ENCODE measurements around the gene SFRP2.

Gene SFRP2

DNA sequence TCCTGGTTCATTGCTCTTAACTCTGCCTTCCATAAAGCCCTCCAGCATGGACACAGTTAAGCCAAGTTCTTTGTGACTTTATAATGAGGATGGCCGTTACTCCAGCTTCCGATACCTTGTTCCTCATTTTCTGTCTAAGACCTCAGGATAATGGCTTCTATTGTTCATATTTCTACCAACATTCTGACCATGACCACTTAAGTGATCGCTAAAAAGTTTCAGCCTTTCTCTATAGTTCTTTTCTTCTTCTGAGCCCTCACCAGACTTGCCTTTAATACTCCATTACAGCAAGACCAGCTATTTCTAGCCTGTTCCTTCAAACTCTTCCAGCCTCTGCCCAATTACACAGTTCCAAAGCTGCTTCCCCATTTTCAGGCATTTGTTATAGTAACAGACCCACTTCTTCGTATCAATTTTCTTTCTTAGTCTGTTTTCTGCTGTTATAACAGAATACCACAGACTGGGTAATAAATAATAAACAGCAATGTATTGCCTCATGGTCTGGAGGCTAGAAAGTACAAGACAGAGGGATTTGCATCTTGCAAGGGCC lies 41.4 kb downstream of the SFRP2 start:
- Histone ChIP-seq H3K4me1 (ENCODE audit: insufficient read depth, low read length) (no peaks in the 10 kb centered on the region), H3K36me3 (ENCODE audit: insufficient read depth, low read length) (no peaks in the 10 kb centered on the region), H3K9me3 (ENCODE audit: control insufficient read depth, insufficient read depth, low read length) (no peaks in the 10 kb centered on the region), H3K9ac (ENCODE audit: low read depth, low read length) (no peak overlapping the region)

DNA sequence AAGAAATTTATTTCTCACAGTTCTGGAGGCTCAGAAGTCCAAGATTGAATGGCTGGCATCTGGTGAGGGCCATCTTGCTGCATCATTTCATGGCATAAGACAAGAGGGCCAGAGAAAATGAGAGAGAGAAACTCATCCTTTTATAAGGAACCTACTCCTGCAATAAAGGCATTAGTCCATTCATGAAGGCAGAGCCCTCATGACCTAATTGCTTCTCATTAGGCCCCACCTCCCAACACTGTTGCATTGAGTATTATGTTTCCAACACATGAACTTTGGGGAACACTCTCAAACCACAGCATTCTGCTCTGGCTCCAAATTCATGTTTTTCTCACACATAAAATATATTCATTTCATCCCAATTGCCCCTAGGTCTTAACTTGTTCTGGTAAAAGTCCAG lies 43.2 kb downstream of the SFRP2 start:
- Histone ChIP-seq H3K9me3 (ENCODE audit: control insufficient read depth, insufficient read depth, low read length) (no peaks in the 10 kb centered on the region; the same call in 1 of the 2 replicates), H3K36me3 (ENCODE audit: insufficient read depth, low read length) (no peaks in the 10 kb centered on the region), H3K4me1 (ENCODE audit: insufficient read depth, low read length) (no peaks in the 10 kb centered on the region), H3K9ac (ENCODE audit: low read depth, low read length) (no peak overlapping the region)

DNA sequence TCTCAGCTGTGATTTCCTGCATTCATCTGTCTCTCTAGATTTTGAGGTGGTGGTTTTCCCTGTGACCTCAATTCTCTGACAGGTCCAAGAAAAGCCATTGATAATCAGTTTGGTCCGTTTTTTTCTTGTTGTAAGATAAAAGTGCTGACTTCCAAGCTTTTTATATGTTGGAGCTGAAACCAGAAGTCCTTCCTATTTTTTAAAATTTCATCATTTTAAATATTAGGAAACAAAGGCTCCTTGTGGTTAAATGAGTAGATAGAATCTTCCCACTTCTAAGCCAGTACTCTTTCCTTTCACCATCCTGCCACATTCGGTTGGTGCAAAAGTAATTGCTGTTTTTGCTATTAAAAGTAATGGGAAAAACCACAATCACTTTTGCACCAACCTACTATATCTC lies 47.3 kb downstream of the SFRP2 start:
- Histone ChIP-seq H3K4me1 (ENCODE audit: insufficient read depth, low read length) (no peaks in the 10 kb centered on the region), H3K9me3 (ENCODE audit: control insufficient read depth, insufficient read depth, low read length) (no peaks in the 10 kb centered on the region; the same call in 1 of the 2 replicates), H3K36me3 (ENCODE audit: insufficient read depth, low read length) (no peaks in the 10 kb centered on the region), H3K9ac (ENCODE audit: low read depth, low read length) (no peak overlapping the region)

DNA sequence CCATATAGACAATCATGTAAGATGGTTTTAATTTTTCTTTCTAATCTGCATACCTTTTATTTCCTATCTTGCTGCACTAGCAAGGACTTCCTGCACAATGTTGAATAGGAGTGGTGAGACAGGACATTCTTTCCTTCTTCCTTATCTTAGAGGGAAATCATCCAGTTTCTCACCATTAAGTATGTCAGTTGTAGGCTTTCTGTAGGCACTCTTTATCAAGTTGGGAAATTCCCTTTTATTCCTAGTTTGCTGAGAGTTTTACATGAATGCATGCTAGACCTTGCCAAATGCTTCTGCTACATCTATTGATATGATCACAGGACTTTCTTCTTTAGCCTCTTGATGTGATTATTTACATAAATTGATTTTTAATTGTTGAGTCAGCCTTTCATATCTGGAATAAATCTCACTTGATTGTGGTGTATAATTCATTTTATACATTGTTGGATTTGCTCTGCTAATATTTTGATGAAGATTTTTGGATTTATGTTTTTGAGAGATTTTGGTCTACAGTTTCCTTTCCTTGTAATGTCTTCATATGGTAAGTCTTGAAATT lies 52.9 kb downstream of the SFRP2 start:
- Histone ChIP-seq H3K9me3 (ENCODE audit: control insufficient read depth, insufficient read depth, low read length) (no peaks in the 10 kb centered on the region; the same call in 1 of the 2 replicates), H3K36me3 (ENCODE audit: insufficient read depth, low read length) (no peaks in the 10 kb centered on the region), H3K9ac (ENCODE audit: low read depth, low read length) (no peak overlapping the region), H3K4me1 (ENCODE audit: insufficient read depth, low read length) (no peaks in the 10 kb centered on the region)

DNA sequence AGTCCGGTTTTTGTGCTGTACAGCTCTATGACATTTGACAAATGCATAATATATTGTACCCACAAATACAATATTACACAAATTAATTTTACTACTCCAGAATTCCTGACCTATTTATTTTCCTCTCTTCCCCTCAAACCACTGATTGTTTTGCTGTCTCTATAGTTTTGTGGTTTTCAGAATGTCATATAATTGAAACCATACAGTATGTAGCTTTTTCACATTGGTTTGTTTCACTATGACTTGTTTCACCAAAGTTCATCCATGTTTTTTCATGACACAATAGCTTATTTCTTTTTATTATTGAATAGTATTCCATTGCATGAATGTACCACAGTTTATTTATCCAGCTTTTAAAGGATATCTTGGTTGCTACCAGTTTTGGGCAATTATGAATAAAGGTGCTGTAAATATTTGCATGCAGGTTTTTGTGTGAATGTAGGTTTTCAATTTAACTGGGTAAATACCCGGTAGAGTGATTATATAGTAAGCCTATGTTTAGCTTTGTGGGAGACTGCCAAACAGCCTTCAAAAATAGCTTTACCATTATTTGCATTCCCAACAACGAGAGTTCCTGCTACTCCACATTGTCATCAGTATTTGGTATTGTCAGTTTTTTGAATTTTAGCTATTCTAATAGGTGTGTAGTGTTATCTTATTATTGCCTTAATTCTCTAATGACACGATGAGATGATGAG lies 55.0 kb downstream of the SFRP2 start:
- no peak overlapping the region for H3K9ac ChIP-seq (ENCODE audit: low read depth, low read length)
- no peaks in the 10 kb centered on the region for H3K36me3 ChIP-seq (ENCODE audit: insufficient read depth, low read length)
- H3K4me1 ChIP-seq (ENCODE audit: insufficient read depth, low read length): no peaks in the 10 kb centered on the region

DNA sequence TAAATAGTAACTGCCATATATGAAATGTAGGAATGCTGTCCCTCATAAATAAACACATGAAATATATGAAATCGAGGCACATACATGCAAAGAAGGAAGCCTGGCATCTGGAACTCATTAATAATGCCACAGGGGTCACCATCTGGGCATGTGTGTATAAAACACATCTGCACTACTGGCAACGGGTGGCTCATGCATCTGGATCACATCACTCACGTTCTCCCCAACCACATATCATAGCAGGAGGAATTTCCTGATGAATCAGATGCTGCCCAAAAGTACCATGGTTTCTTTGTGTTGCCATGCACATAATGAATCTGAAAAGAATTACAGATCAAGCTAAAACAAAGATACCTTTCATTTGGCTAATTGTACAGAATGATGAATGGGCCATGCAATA lies 57.6 kb downstream of the SFRP2 start:
- Histone ChIP-seq H3K9ac (ENCODE audit: low read depth, low read length) (no peak overlapping the region), H3K4me1 (ENCODE audit: insufficient read depth, low read length) (no peaks in the 10 kb centered on the region), H3K9me3 (ENCODE audit: control insufficient read depth, insufficient read depth, low read length) (no peaks in the 10 kb centered on the region), H3K36me3 (ENCODE audit: insufficient read depth, low read length) (no peaks in the 10 kb centered on the region)

More for the DNA sequence above, 55.0 kb downstream of the SFRP2 start:
- H3K9me3 ChIP-seq (ENCODE audit: control insufficient read depth, insufficient read depth, low read length): no peaks in the 10 kb centered on the region

Data from ES-I3 (cell line).